ENCODE measurements around the gene MXRA7. TPM values are rescaled to one million over a fixed set of nuclear protein-coding genes. Genes with fewer than 3 reads are reported as not detected.

The MXRA7 gene
- total and polyA plus RNA-seq, 2 of the 4 experiments (the other 2 are of a cell fraction) = 168 to 231 TPM

- no CpG with 5 or more reads among the region's 9 CpGs for WGBS, 2 experiments (ENCODE audit: extremely low coverage in 2 of 2, insufficient read length in 1 of 2)
Measured at GRCh38 chr17:76723812-76724211, 13.0 kb upstream of the MXRA7 start.

More at GRCh38 chr17:76723812-76724211, 13.0 kb upstream of the MXRA7 start:
- Histone ChIP-seq H2AK5ac (ENCODE audit: low read depth, low read length) (no peak overlapping the region), H2AFZ (replicated peaks; ENCODE audit: low read length, poor library complexity) (no peak overlapping the region), H3K4ac (ENCODE audit: low read depth, low read length) (no peak overlapping the region), H3K79me1 (ENCODE audit: low read depth in 1 of 2, low read length in 2 of 2) (peaks cover 32 to 73% of the 10 kb centered on the region in 2 experiments), H2BK120ac (ENCODE audit: low read depth, low read length) (no peak overlapping the region), H3K9me1 (ENCODE audit: insufficient read depth, low read length) (peaks cover 2% of the 10 kb centered on the region; the same call in 1 of the 2 replicates), H4K91ac (ENCODE audit: insufficient read depth, low read depth, low read length) (no peak overlapping the region), H3K9me3 (ENCODE audit: control insufficient read depth, insufficient read depth, low read length) (no peaks in the 10 kb centered on the region), H3K4me2 (ENCODE audit: low read depth, low read length) (no peak overlapping the region), H3K56ac (ENCODE audit: extremely low read depth, insufficient read depth, low read length) (no peak overlapping the region), H2AK9ac (replicated peaks; ENCODE audit: low read depth, low read length, poor library complexity) (no peak overlapping the region), H3K36me3 (ENCODE audit: control insufficient read depth, insufficient read depth, low read length) (peaks cover 45% of the 10 kb centered on the region), H3K4me3 (ENCODE audit: insufficient read depth, low read depth, low read length) (no peak overlapping the region), H3K27me3 (ENCODE audit: control insufficient read depth, insufficient read depth, low read length) (no peaks in the 10 kb centered on the region), H4K5ac (ENCODE audit: low read depth, low read length) (no peak overlapping the region), H4K20me1 (ENCODE audit: insufficient read depth, low read length) (peaks cover 43% of the 10 kb centered on the region), H3K18ac (ENCODE audit: low read depth, low read length) (no peak overlapping the region), H2BK5ac (ENCODE audit: low read depth, low read length, poor library complexity, severe bottlenecking) (no peak overlapping the region), H3K4me1 (ENCODE audit: control insufficient read depth, insufficient read depth, low read length) (peaks cover 6% of the 10 kb centered on the region), H2BK15ac (ENCODE audit: low read depth, low read length) (no peak overlapping the region), H3K14ac (replicated peaks; ENCODE audit: low read depth, low read length) (no peak overlapping the region), H4K8ac (ENCODE audit: low read depth in 2 of 2, low read length in 2 of 2) (no peak overlapping the region), H3K27ac (ENCODE audit: insufficient read depth, low read length) (no peak overlapping the region), H3K23ac (ENCODE audit: low read depth, low read length) (peak overlapping the region; percentile 71; the same call in 1 of the 2 replicates), H2BK20ac (ENCODE audit: low read depth, low read length) (no peak overlapping the region), H3K9ac (ENCODE audit: low read depth, low read length) (no peak overlapping the region)
- ATAC-seq (ENCODE audit: low read depth) (no peak), DNase-seq (no peak)
- TF ChIP-seq RFX5 (IDR thresholded peaks at IDR 0.05; ENCODE audit: low read depth, low read length) = no peak
- no peak for TF ChIP-seq MAZ (IDR thresholded peaks at IDR 0.05; ENCODE audit: borderline replicate concordance, low read depth, low read length)
- no peak for TF ChIP-seq NFE2L2 (IDR thresholded peaks at IDR 0.05; ENCODE audit: low read depth, low read length)
- no peak for TF ChIP-seq CHD1 (IDR thresholded peaks at IDR 0.05; ENCODE audit: low read depth, low read length)
- no peak; the same call in 1 of the 2 replicates for TF ChIP-seq POLR2A (IDR thresholded peaks at IDR 0.05; ENCODE audit: low read depth, low read length)
- TF ChIP-seq RCOR1 (IDR thresholded peaks at IDR 0.05; ENCODE audit: insufficient replicate concordance, low read length) = no peak
- no peak for TF ChIP-seq MAFK (IDR thresholded peaks at IDR 0.05; ENCODE audit: low read depth, low read length)
- no peak for TF ChIP-seq RAD21 (IDR thresholded peaks at IDR 0.05; ENCODE audit: low read length)
- no peak for TF ChIP-seq MXI1 (IDR thresholded peaks at IDR 0.05; ENCODE audit: borderline replicate concordance, low read depth, low read length)
- no peak for TF ChIP-seq CEBPB (IDR thresholded peaks at IDR 0.05; ENCODE audit: low read depth, low read length)
- in situ Hi-C loops (cut with MboI; ENCODE audit: low sequenced_read_pairs) = no loop called here
- ChIA-PET POLR2A (ENCODE audit: unreplicated experiment) (no interaction called here), CTCF (no interaction called here)
- dilution Hi-C loops (cut with HindIII; ENCODE audit: low sequenced_read_pairs, unreplicated experiment) = no loop called here
- BruUV-seq (replicated peaks) = no TSS peak
- intact Hi-C loops (cut with micrococcal nuclease) = no loop called here

Data from IMR-90 (cell line).